PC-9 (cell line): ENCODE measurements around the gene METTL9. TPM values are rescaled to one million over a fixed set of nuclear protein-coding genes. Genes with fewer than 3 reads are reported as not detected.

Experiments used
- BruUV-seq: library from RNA; stranded (reverse); fragments of 400-500 nt; replicated peaks from 2 replicates; lab custom pipeline; 2021; lab: Mats Ljungman, UMichigan
- CTCF ChIA-PET: fragments of 300-600 bp; sonication (Branson Sonifier 250); formaldehyde crosslinking; loops from one replicate; lab custom pipeline; 2022; ENCODE audit warnings: antibody characterized with exemption; lab: Charles Lee
- POLR2A ChIA-PET: fragments of 300-600 bp; sonication (Branson Sonifier 250); formaldehyde crosslinking; loops from one replicate; lab custom pipeline; 2022; ENCODE audit warnings: antibody characterized with exemption; ENCODE audit not compliant: unreplicated experiment; lab: Charles Lee
- DNase-seq, 2 experiments: peaks; one replicate each; pipeline versions ENCODE4 v3.0.0 to v3.0.0-alpha.2; 2015 to 2022; ENCODE audit warnings: mixed read lengths in 1 of 2
- H2AFZ ChIP-seq: fragments of 200-600 bp; sonication (generic); 2 replicates; pipeline ENCODE4 v1.8.1; 2017; ENCODE audit warnings: antibody characterized with exemption
- H3F3A ChIP-seq: fragments of 200-600 bp; sonication (generic); 2 replicates; pipeline ENCODE4 v1.8.1; 2017; ENCODE audit warnings: antibody characterized with exemption, mild to moderate bottlenecking, low read depth; ENCODE audit not compliant: insufficient read depth
- H3K27ac ChIP-seq: fragments of 200-600 bp; sonication (generic); 2 replicates; pipeline ENCODE4 v1.6.1; 2016; ENCODE audit warnings: mixed run types
- H3K27me3 ChIP-seq: fragments of 200-600 bp; sonication (generic); 2 replicates; pipeline ENCODE4 v1.6.1; 2016; ENCODE audit warnings: low read depth, mixed run types; ENCODE audit not compliant: insufficient read depth
- H3K36me3 ChIP-seq: fragments of 200-600 bp; sonication (generic); 2 replicates; pipeline ENCODE4 v1.6.1; 2016; ENCODE audit warnings: low read depth, mixed run types
- H3K4me1 ChIP-seq: fragments of 200-600 bp; sonication (generic); replicated peaks from 2 replicates; pipeline ENCODE4 v1.6.1; 2016; ENCODE audit warnings: mixed run types; ENCODE audit not compliant: insufficient read depth
- H3K4me2 ChIP-seq: fragments of 200-600 bp; sonication (generic); 2 replicates; pipeline ENCODE4 v1.6.1; 2017; ENCODE audit warnings: mixed run types
- H3K4me3 ChIP-seq: fragments of 200-600 bp; sonication (generic); 2 replicates; pipeline ENCODE4 v1.6.1; 2016; ENCODE audit warnings: mixed run types
- H3K79me2 ChIP-seq: fragments of 200-600 bp; sonication (generic); 2 replicates; pipeline ENCODE4 v1.6.1; 2017; ENCODE audit warnings: low read depth, mixed run types
- H3K9me2 ChIP-seq: fragments of 200-600 bp; sonication (generic); 2 replicates; pipeline ENCODE4 v1.8.1; 2017; ENCODE audit warnings: mild to moderate bottlenecking; ENCODE audit not compliant: insufficient read depth
- H3K9me3 ChIP-seq: fragments of 200-600 bp; sonication (generic); 2 replicates; pipeline ENCODE4 v1.8.1; 2016; ENCODE audit warnings: low read depth; ENCODE audit not compliant: insufficient read depth
- H4K20me1 ChIP-seq: fragments of 200-600 bp; sonication (generic); 2 replicates; pipeline ENCODE4 v1.8.1; 2017; ENCODE audit not compliant: insufficient read depth
- EZH2 ChIP-seq: fragments of 200-600 bp; sonication (generic); IDR thresholded peaks from 2 replicates; pipeline ENCODE4 v1.8.0; 2017; ENCODE audit warnings: antibody characterized with exemption, low read depth
- intact Hi-C: fragments of 100-400 bp; cut with micrococcal nuclease; formaldehyde crosslinking; loops from one replicate; pipeline ENCODE4 v1.10.0; 2022; ENCODE audit not compliant: unreplicated experiment
- total RNA-seq: library from RNA; stranded (reverse); gene quantifications from 2 replicates; pipeline ENCODE4 v1.2.3, GENCODE V29; 2021
- TF ChIP-seq, protein P1 (sequence below): fragments of 200-600 bp; sonication (generic); conservative IDR thresholded peaks from 2 replicates; pipeline ENCODE4 v1.6.1; 2017; ENCODE audit warnings: mixed run types, antibody characterized with exemption, mild to moderate bottlenecking, moderate library complexity

METTL9 gene
- total RNA-seq, 1 experiment from 2014 or later, result 136 TPM

GRCh38 chr16:21659124-21659523 lies 59.7 kb downstream of the METTL9 start:
- no peak overlapping the region for H2AFZ ChIP-seq
- H3K79me2 ChIP-seq, result no peaks in the 10 kb centered on the region
- H3F3A ChIP-seq, result peaks cover 29% of the 10 kb centered on the region; the same call in 1 of the 2 replicates
- no TSS peak for BruUV-seq
- no peaks in the 10 kb centered on the region for H3K9me2 ChIP-seq
- no peaks in the 10 kb centered on the region for H3K27me3 ChIP-seq
- H3K4me3 ChIP-seq, result no peak overlapping the region
- ChIA-PET CTCF (interaction anchor here (0.7 kb wide), 1 partner anchor 10 kb away, joined by 19 read pairs; no protein-coding TSS in a partner anchor), POLR2A (no interaction called here)
- TF ChIP-seq, protein P1, sequence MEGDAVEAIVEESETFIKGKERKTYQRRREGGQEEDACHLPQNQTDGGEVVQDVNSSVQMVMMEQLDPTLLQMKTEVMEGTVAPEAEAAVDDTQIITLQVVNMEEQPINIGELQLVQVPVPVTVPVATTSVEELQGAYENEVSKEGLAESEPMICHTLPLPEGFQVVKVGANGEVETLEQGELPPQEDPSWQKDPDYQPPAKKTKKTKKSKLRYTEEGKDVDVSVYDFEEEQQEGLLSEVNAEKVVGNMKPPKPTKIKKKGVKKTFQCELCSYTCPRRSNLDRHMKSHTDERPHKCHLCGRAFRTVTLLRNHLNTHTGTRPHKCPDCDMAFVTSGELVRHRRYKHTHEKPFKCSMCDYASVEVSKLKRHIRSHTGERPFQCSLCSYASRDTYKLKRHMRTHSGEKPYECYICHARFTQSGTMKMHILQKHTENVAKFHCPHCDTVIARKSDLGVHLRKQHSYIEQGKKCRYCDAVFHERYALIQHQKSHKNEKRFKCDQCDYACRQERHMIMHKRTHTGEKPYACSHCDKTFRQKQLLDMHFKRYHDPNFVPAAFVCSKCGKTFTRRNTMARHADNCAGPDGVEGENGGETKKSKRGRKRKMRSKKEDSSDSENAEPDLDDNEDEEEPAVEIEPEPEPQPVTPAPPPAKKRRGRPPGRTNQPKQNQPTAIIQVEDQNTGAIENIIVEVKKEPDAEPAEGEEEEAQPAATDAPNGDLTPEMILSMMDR, result no peak
- no peak for TF ChIP-seq EZH2
- H3K4me2 ChIP-seq, result no peak overlapping the region
- H3K36me3 ChIP-seq, result no peaks in the 10 kb centered on the region
- no peaks in the 10 kb centered on the region for H3K9me3 ChIP-seq
- H3K27ac ChIP-seq, result no peak overlapping the region
- H3K4me1 ChIP-seq, result no peaks in the 10 kb centered on the region
- intact Hi-C loops, result loop anchor here (5.0 kb wide), 2 partner anchors 143 to 438 kb away; no protein-coding TSS in a partner anchor
- H4K20me1 ChIP-seq, result no peaks in the 10 kb centered on the region
- DNase-seq, result no peak

DNA sequence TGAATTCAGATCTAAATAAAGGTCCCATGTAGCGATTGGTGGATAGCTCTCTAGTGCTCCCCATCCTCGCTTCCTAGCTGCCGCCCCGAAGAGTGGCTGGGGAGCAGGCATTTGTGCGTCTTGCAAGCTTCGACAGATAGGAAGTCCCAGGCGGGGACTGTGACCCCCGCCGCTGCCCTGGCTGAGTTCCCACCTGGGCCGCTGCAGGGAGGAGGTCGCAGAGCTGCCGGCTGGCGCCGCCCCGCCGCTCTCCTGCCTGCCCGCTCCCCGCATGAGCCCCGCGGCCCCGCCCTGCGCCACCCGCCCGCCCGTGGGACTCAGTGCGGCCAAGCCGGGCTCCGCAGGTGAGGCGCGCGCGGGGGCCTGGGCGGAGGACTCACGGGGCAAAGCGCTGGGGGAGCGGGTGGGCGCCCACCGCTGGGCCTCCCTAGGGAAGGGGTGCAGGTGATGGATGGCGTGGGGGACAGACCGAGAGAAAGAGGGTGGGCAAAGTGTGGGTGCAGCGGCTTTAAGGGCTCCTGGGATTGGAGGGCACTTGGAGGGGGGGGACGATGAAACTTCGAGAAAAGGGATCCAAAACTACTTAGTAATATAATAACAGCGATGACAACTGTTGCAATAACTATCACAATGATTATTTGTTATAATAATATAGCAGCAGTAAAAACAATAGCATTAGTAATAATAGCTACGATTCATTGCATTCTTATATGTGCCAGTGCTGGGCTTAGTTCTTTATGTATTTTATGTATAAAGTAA lies 64.7 kb downstream of the METTL9 start, which contains the start of gene OTOA:
Gene OTOA, plus strand, starts transcription at position 80 of the 759 bp plus-strand sequence. CDS start 14,547 bp downstream, outside the sequence.
- Histone ChIP-seq H3K4me1 (no peaks in the 10 kb centered on the region), H3K36me3 (no peaks in the 10 kb centered on the region), H4K20me1 (no peaks in the 10 kb centered on the region), H3K79me2 (no peaks in the 10 kb centered on the region), H3K9me3 (no peaks in the 10 kb centered on the region), H3K9me2 (no peaks in the 10 kb centered on the region), H3K4me3 (no peak within 1 kb of the TSS), H3F3A (0 out of 2 replicates have a peak, but pooled peaks cover 6% of the 10 kb centered on the region), H3K4me2 (no peak within 1 kb of the TSS), H2AFZ (no peak within 1 kb of the TSS), H3K27ac (no peak within 1 kb of the TSS), H3K27me3 (no peaks in the 10 kb centered on the region)
- DNase-seq, result no peak
- POLR2A ChIA-PET, result no interaction called here
- intact Hi-C loops, result no loop called here
- CTCF ChIA-PET, result no interaction called here
- no TSS peak for BruUV-seq
- TF ChIP-seq EZH2, result no peak
- TF ChIP-seq, protein P1, result no peak

DNA sequence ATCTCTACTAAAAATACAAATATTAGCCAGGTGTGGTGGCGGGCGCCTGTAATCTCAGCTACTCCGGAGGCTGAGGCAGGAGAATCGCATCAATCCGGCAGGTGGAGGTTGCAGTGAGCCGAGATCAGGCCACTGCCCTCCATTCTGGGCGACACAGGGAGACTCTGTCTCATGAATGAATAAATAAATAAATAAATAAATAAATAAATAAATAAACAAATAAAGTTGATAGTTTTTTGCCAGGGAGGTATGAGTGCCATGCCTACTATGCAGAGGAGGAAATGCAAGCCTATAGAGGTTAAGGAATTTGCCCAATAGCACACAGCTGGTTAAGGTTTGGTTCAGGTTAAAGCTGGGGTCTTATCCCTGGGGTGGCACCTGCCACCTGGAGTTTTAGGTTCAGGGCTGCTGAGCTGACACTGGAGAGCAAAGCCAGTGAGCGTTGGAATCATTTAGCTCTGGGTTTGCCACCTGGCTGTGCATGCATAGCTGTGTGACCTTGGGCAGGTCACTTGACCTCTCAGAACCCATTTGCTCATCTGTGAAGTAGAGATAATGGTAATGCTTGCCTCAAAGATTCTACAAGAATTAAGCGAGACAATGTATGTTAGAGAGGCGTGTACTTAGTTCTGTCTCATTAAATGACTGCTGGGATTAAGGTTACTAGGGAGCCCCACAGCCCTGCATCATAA lies 65.6 kb downstream of the METTL9 start:
- Histone ChIP-seq H2AFZ (no peak overlapping the region), H3K4me1 (no peaks in the 10 kb centered on the region), H3K79me2 (no peaks in the 10 kb centered on the region), H3K4me2 (no peak overlapping the region), H3K9me2 (no peaks in the 10 kb centered on the region), H3K27ac (no peak overlapping the region), H3K9me3 (no peaks in the 10 kb centered on the region), H3K27me3 (no peaks in the 10 kb centered on the region), H3F3A (0 out of 2 replicates have a peak, but pooled peaks cover 3% of the 10 kb centered on the region), H3K36me3 (no peaks in the 10 kb centered on the region), H4K20me1 (no peaks in the 10 kb centered on the region), H3K4me3 (no peak overlapping the region)
- CTCF ChIA-PET, result interaction anchor here (1.5 kb wide), 1 partner anchor 8 kb away, joined by 5 read pairs; no protein-coding TSS in a partner anchor
- POLR2A ChIA-PET, result no interaction called here
- TF ChIP-seq, protein P1, result no peak
- TF ChIP-seq EZH2, result no peak
- DNase-seq, result no peak
- intact Hi-C loops, result no loop called here
- BruUV-seq, result no TSS peak
